ENCODE data around the gene ITM2C. TPM values are rescaled to one million over a fixed set of nuclear protein-coding genes. Genes with fewer than 3 reads are reported as not detected.

The ITM2C gene
- total and polyA plus RNA-seq, 5 donors from 2014 or later: 29.3 to 70.3 (median 52.2) TPM

DNA sequence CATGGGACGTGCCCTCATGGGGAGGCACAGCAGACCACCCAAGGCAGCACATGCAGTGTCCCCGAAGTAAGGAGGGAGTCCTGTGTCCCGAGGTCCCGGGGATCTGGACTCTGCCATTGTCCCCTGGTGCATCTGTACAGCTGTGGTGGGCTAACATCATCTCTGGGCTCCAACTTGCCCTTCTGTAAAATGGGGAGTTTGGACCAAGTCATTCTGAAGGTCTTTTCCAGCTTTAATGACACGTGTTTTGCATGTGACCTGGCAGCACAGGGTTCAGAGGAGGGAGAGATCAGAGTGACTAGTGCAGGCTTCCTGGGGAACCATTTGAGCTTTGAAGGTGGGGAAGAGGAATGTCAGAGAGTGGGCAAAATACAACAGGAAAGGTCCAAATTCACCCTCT, 21.5 kb downstream of the ITM2C start:
- Mint-ChIP-seq H3K4me1 (no peaks in the 10 kb centered on the region), H3K9me3 (no peaks in the 10 kb centered on the region), H3K36me3 (peaks cover 3% of the 10 kb centered on the region), H3K27ac (no peak overlapping the region), H3K4me3 (no peak overlapping the region), H3K27me3 (peaks cover 14% of the 10 kb centered on the region)
- Histone ChIP-seq H3K4me3 (ENCODE audit: low read depth, low read length) (no peak overlapping the region), H3K9me3 (ENCODE audit: control insufficient read depth in 2 of 2, low read length in 2 of 2) (no peaks in the 10 kb centered on the region), H3K4me1 (ENCODE audit: control insufficient read depth, insufficient read depth, low read length, poor library complexity, severe bottlenecking) (no peaks in the 10 kb centered on the region), H3K27ac (ENCODE audit: insufficient read depth, low read length, poor library complexity, severe bottlenecking) (no peak overlapping the region), H3K36me3 (ENCODE audit: control insufficient read depth, insufficient read depth, low read length) (no peaks in the 10 kb centered on the region), H3K27me3 (ENCODE audit: control insufficient read depth, insufficient read depth, low read length) (no peaks in the 10 kb centered on the region)
- DNase-seq (no peak), ATAC-seq (ENCODE audit: low read depth in 2 of 2) (no peak)

DNA sequence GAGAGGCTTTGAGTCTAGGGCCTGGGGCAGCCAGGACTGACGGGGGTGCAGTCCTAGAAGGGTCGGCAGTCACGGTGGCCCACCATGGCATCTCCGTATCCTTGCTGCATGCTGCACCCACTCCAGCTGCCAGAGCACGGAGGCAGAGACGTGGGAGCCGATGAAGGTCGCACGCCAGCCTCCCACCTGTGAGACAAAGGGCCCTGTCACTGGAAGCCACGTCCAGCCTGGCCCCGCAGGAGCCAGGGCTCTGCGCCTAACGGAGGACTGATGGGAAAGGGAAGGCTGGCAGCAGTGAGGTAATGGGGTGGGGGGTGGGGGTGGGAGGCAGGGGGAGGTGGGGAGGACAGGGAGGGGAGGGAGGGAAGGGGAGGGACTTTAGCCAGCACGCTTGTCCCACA, 21.9 kb downstream of the ITM2C start:
- Mint-ChIP-seq H3K4me1 (no peaks in the 10 kb centered on the region), H3K27me3 (peaks cover 14% of the 10 kb centered on the region), H3K4me3 (no peak overlapping the region), H3K36me3 (peaks cover 3% of the 10 kb centered on the region), H3K27ac (no peak overlapping the region), H3K9me3 (no peaks in the 10 kb centered on the region)
- Histone ChIP-seq H3K27me3 (ENCODE audit: control insufficient read depth, insufficient read depth, low read length) (no peaks in the 10 kb centered on the region), H3K4me1 (ENCODE audit: control insufficient read depth, insufficient read depth, low read length, poor library complexity, severe bottlenecking) (no peaks in the 10 kb centered on the region), H3K9me3 (ENCODE audit: control insufficient read depth in 2 of 2, low read length in 2 of 2) (no peaks in the 10 kb centered on the region), H3K4me3 (ENCODE audit: low read depth, low read length) (no peak overlapping the region), H3K36me3 (ENCODE audit: control insufficient read depth, insufficient read depth, low read length) (no peaks in the 10 kb centered on the region), H3K27ac (ENCODE audit: insufficient read depth, low read length, poor library complexity, severe bottlenecking) (no peak overlapping the region)
- DNase-seq (no peak), ATAC-seq (ENCODE audit: low read depth in 2 of 2) (no peak)

DNA sequence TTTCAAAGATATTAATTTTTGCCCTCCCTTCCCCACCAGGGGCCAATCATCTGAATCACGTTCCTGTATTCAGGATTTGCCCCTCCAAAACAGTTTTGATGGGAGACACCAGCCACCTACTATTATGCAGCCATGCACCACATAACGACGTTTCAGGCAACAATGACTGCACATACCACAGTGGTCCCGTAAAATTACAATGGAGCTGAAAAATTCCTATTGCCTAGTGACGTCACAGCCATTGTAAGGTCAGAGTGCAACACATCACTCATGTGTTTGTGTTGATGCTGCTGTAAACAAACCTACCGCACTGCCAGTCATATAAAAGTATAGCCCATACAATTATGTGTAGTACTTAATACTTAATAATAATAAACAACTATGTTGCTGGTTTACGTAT, 22.6 kb downstream of the ITM2C start:
- Histone ChIP-seq H3K27me3 (ENCODE audit: control insufficient read depth, insufficient read depth, low read length) (no peaks in the 10 kb centered on the region), H3K9me3 (ENCODE audit: control insufficient read depth in 2 of 2, low read length in 2 of 2) (no peaks in the 10 kb centered on the region), H3K4me3 (ENCODE audit: low read depth, low read length) (no peak overlapping the region), H3K27ac (ENCODE audit: insufficient read depth, low read length, poor library complexity, severe bottlenecking) (no peak overlapping the region), H3K36me3 (ENCODE audit: control insufficient read depth, insufficient read depth, low read length) (no peaks in the 10 kb centered on the region), H3K4me1 (ENCODE audit: control insufficient read depth, insufficient read depth, low read length, poor library complexity, severe bottlenecking) (no peaks in the 10 kb centered on the region)
- Mint-ChIP-seq H3K27ac (no peak overlapping the region), H3K9me3 (no peaks in the 10 kb centered on the region), H3K4me1 (no peaks in the 10 kb centered on the region), H3K4me3 (no peak overlapping the region), H3K36me3 (peaks cover 3% of the 10 kb centered on the region), H3K27me3 (peaks cover 14% of the 10 kb centered on the region)
- ATAC-seq (ENCODE audit: low read depth in 2 of 2): no peak
- no peak for DNase-seq

DNA sequence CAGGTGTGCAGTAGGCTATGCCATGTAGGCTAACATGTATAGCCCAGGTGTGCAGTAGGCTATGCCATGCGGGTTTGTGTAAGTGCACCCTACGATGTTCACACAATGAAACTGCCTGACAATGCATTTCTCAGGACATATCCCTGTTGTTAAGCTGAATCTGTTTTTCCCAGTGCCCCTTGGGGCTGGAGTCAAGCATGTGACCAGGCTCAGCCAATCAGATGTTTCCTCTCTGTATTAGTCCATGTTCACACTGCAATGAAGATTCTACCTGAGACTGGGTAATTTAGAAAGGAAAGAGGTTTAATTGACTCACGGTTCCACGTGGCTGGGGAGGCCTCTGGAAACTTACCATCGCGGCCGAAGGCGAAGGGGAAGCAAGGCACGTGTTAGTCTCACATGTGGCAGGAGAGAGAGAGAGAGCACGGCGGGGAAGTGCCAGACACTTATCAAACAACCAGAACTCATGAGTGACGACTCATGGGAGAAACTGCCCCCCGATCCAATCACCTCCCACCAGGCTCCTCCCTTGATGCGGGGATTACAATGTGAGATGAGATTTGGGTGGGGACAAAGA, 24.2 kb downstream of the ITM2C start:
- no peak overlapping the region for H3K27ac Mint-ChIP-seq
- no peak overlapping the region for H3K4me3 ChIP-seq (ENCODE audit: low read depth, low read length)
- no peaks in the 10 kb centered on the region for H3K27me3 ChIP-seq (ENCODE audit: control insufficient read depth, insufficient read depth, low read length)
- H3K27me3 Mint-ChIP-seq: peaks cover 16% of the 10 kb centered on the region
- H3K4me1 ChIP-seq (ENCODE audit: control insufficient read depth, insufficient read depth, low read length, poor library complexity, severe bottlenecking): no peaks in the 10 kb centered on the region
- H3K9me3 Mint-ChIP-seq: no peaks in the 10 kb centered on the region
- ATAC-seq (ENCODE audit: low read depth in 2 of 2) (no peak), DNase-seq (no peak)
- no peaks in the 10 kb centered on the region for H3K9me3 ChIP-seq (ENCODE audit: control insufficient read depth in 2 of 2, low read length in 2 of 2)
- H3K36me3 ChIP-seq (ENCODE audit: control insufficient read depth, insufficient read depth, low read length): no peaks in the 10 kb centered on the region
- no peak overlapping the region for H3K4me3 Mint-ChIP-seq
- no peaks in the 10 kb centered on the region for H3K4me1 Mint-ChIP-seq
- no peak overlapping the region for H3K27ac ChIP-seq (ENCODE audit: insufficient read depth, low read length, poor library complexity, severe bottlenecking)
- peaks cover 3% of the 10 kb centered on the region for H3K36me3 Mint-ChIP-seq

DNA sequence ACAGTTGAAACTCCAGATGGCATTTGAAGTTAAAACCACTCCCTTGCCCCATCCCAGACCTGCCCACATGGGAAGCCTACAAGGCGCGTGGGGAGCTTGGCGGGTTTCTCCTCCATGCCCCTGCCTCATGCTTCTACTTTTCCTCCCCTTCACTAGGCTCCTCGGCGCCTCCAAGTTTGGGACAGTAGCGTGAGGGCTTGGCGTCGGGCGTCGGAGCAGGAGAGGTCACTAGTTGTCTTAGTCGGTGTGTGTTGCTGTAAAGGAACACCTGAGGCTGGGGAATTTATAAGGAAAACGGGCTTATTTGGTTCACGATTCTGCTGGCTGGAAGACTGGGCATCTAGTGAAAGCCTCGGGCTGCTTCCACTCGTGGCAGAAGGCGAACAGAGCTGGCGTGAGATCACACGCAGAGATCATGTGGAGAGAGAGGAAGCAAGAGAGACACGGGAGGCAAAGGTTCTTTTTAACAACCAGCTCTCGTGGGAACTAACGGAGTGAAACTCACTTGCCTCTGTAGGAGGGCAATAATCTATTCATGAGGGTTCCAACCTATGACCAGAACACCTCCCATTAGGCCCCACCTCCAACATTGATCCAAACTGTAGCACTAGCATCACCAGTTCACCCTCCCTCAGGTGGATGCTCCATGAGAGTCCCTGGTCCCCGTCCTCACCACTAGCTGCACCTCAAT, 25.3 kb downstream of the ITM2C start:
- H3K9me3 Mint-ChIP-seq: no peaks in the 10 kb centered on the region
- Histone ChIP-seq H3K4me1 (ENCODE audit: control insufficient read depth, insufficient read depth, low read length, poor library complexity, severe bottlenecking) (no peaks in the 10 kb centered on the region), H3K36me3 (ENCODE audit: control insufficient read depth, insufficient read depth, low read length) (no peaks in the 10 kb centered on the region), H3K27me3 (ENCODE audit: control insufficient read depth, insufficient read depth, low read length) (no peaks in the 10 kb centered on the region), H3K4me3 (ENCODE audit: low read depth, low read length) (no peak overlapping the region), H3K9me3 (ENCODE audit: control insufficient read depth in 2 of 2, low read length in 2 of 2) (no peaks in the 10 kb centered on the region), H3K27ac (ENCODE audit: insufficient read depth, low read length, poor library complexity, severe bottlenecking) (no peak overlapping the region)
- peaks cover 14% of the 10 kb centered on the region for H3K27me3 Mint-ChIP-seq
- H3K27ac Mint-ChIP-seq: no peak overlapping the region
- H3K4me3 Mint-ChIP-seq: no peak overlapping the region
- H3K4me1 Mint-ChIP-seq: peaks cover 0 to 4% (median 1%) of the 10 kb centered on the region in 4 donors
- DNase-seq: no peak
- no peak for ATAC-seq (ENCODE audit: low read depth in 2 of 2)
- peaks cover 3% of the 10 kb centered on the region for H3K36me3 Mint-ChIP-seq

DNA sequence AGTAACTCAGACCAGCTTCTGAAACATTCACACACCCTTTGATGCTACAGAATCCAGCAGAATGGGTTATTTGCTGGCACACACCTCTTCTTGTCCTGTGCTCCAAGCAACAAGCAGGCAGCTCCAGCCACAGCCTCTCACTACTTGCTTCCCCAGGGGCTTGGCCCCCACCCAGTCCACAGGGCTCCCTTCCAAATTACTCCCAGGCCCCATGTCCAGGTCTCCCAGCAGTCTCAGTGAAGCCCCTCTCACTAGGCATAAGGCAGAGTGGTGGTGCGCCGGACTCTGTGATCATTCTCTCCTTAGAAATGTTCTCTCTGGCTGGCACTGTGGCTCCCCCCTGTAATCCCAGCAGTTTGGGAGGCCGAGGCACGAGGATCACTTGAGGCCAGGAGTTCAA, 25.9 kb downstream of the ITM2C start:
- peak overlapping the region in 1 of 3 donors; percentile 22 for H3K27ac Mint-ChIP-seq

DNA sequence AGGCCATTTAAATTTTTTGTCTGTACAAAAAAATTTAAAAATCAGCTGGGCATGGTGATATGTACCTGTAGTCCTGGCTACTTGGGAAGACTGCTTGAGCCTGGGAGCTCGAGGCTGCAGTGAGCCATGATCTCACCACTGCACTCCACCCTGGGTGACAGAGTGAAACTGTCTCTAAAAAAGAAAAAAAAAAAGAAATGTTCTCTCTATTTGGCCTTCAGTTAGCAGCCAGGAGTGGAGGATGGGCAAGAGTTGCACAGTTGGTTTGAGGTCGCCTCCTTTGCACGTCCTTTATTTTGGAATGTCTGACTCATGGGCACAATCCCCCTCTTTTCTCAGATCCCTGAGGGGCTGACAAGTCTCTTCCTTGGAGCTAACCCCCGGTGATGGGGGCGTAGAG, 26.3 kb downstream of the ITM2C start:
- ATAC-seq (ENCODE audit: low read depth in 2 of 2) (no peak), DNase-seq (no peak)
- Histone ChIP-seq H3K4me1 (ENCODE audit: control insufficient read depth, insufficient read depth, low read length, poor library complexity, severe bottlenecking) (no peaks in the 10 kb centered on the region), H3K27ac (ENCODE audit: insufficient read depth, low read length, poor library complexity, severe bottlenecking) (no peak overlapping the region), H3K9me3 (ENCODE audit: control insufficient read depth in 2 of 2, low read length in 2 of 2) (no peaks in the 10 kb centered on the region), H3K4me3 (ENCODE audit: low read depth, low read length) (no peak overlapping the region), H3K36me3 (ENCODE audit: control insufficient read depth, insufficient read depth, low read length) (no peaks in the 10 kb centered on the region), H3K27me3 (ENCODE audit: control insufficient read depth, insufficient read depth, low read length) (no peaks in the 10 kb centered on the region)
- H3K36me3 Mint-ChIP-seq: peaks cover 3% of the 10 kb centered on the region
- H3K4me1 Mint-ChIP-seq: peaks cover 0 to 4% (median 1%) of the 10 kb centered on the region in 4 donors
- H3K27ac Mint-ChIP-seq: no peak overlapping the region
- H3K27me3 Mint-ChIP-seq: peaks cover 10% of the 10 kb centered on the region
- H3K9me3 Mint-ChIP-seq: no peaks in the 10 kb centered on the region
- H3K4me3 Mint-ChIP-seq: no peak overlapping the region

More for the DNA sequence above, 25.9 kb downstream of the ITM2C start:
- Mint-ChIP-seq H3K4me1 (peaks cover 0 to 4% (median 1%) of the 10 kb centered on the region in 4 donors), H3K36me3 (peaks cover 3% of the 10 kb centered on the region), H3K4me3 (no peak overlapping the region), H3K27me3 (peaks cover 10% of the 10 kb centered on the region), H3K9me3 (no peaks in the 10 kb centered on the region)
- DNase-seq (no peak), ATAC-seq (ENCODE audit: low read depth in 2 of 2) (no peak)
- Histone ChIP-seq H3K9me3 (ENCODE audit: control insufficient read depth in 2 of 2, low read length in 2 of 2) (no peaks in the 10 kb centered on the region), H3K4me3 (ENCODE audit: low read depth, low read length) (no peak overlapping the region), H3K27me3 (ENCODE audit: control insufficient read depth, insufficient read depth, low read length) (no peaks in the 10 kb centered on the region), H3K36me3 (ENCODE audit: control insufficient read depth, insufficient read depth, low read length) (no peaks in the 10 kb centered on the region), H3K27ac (ENCODE audit: insufficient read depth, low read length, poor library complexity, severe bottlenecking) (no peak overlapping the region), H3K4me1 (ENCODE audit: control insufficient read depth, insufficient read depth, low read length, poor library complexity, severe bottlenecking) (no peaks in the 10 kb centered on the region)

DNA sequence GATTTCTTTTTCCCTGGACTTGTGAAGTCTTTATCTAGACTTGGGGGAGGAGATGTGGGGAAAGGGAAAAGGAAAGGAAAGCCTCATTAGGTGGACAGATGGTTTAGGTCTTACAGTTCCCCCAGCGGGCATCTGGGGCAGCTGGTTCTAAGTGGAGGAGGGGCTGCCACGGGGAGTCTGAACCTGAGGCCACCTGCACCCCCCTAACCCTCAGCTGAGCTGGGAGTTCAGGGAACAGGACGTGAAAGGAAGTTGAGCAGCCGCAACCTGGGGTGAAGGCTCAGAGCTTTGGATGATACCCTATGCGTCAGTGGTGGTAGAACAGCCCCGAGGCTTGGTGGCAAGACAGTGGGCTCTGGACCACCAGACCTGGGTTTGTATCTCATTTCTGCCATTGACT, 26.8 kb downstream of the ITM2C start:
- H3K36me3 Mint-ChIP-seq: peaks cover 3% of the 10 kb centered on the region
- no peak overlapping the region for H3K27ac Mint-ChIP-seq
- H3K27me3 Mint-ChIP-seq: peaks cover 10% of the 10 kb centered on the region
- no peak overlapping the region for H3K27ac ChIP-seq (ENCODE audit: insufficient read depth, low read length, poor library complexity, severe bottlenecking)
- no peaks in the 10 kb centered on the region for H3K4me1 ChIP-seq (ENCODE audit: control insufficient read depth, insufficient read depth, low read length, poor library complexity, severe bottlenecking)
- H3K36me3 ChIP-seq (ENCODE audit: control insufficient read depth, insufficient read depth, low read length): no peaks in the 10 kb centered on the region
- no peaks in the 10 kb centered on the region for H3K27me3 ChIP-seq (ENCODE audit: control insufficient read depth, insufficient read depth, low read length)
- no peaks in the 10 kb centered on the region for H3K9me3 ChIP-seq (ENCODE audit: control insufficient read depth in 2 of 2, low read length in 2 of 2)
- no peaks in the 10 kb centered on the region for H3K9me3 Mint-ChIP-seq
- H3K4me3 ChIP-seq (ENCODE audit: low read depth, low read length): no peak overlapping the region
- DNase-seq (no peak), ATAC-seq (ENCODE audit: low read depth in 2 of 2) (no peak)
- peaks cover 0 to 4% (median 1%) of the 10 kb centered on the region in 4 donors for H3K4me1 Mint-ChIP-seq
- no peak overlapping the region for H3K4me3 Mint-ChIP-seq
